ENCODE measurements around the gene HBG2.
"Not testable (repeated sequence)": the region's sequence is repeated elsewhere in the genome, so short reads cannot be mapped to it uniquely, and the experiment has no call there.

The HBG2 gene

DNA sequence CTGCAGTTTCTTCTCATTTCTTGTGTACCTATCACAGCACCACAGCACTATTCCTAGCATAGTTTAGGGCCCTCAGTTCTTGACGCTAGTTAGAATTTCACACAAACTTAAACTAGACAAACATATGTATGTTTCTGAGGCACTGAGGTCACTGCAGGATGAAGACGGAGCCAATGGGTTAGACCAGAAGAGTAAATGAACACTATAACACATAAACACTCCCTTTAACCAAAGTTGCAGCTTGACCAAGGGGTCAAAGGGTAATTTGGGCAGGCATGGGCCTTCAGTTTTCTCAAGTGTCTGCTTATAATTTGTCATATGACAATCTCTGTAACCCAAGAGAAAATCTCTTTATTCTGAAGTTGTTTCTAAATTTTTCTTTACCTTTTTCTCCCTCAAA, 28.0 kb upstream of the HBG2 start:
- no peak for DNase-seq (ENCODE audit: low read depth in 3 of 3, low spot score in 1 of 3)

DNA sequence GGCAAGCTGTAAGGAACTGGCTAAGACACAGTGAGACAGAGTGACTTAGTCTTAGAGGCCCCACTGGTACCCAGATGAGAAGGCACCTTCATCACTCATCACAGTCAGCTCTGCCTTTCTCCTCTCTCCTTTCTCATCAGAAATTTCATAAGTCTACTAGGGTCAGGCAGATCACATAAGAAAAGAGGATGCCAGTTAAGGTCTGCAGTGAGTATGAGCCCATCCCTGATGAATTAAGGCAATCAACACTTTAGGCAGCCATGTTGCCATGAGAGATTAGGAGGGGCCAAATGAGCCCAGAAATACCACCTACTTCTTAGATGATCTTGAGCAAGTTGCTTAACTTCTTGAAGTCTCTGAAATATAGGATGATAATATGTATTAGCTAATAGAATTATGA, 27.0 kb upstream of the HBG2 start:
- DNase-seq (ENCODE audit: low read depth in 3 of 3, low spot score in 1 of 3): no peak

DNA sequence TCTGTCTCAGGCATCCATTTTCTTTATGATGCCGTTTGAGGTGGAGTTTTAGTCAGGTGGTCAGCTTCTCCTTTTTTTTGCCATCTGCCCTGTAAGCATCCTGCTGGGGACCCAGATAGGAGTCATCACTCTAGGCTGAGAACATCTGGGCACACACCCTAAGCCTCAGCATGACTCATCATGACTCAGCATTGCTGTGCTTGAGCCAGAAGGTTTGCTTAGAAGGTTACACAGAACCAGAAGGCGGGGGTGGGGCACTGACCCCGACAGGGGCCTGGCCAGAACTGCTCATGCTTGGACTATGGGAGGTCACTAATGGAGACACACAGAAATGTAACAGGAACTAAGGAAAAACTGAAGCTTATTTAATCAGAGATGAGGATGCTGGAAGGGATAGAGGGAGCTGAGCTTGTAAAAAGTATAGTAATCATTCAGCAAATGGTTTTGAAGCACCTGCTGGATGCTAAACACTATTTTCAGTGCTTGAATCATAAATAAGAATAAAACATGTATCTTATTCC, 26.1 kb upstream of the HBG2 start:
- DNase-seq (ENCODE audit: low read depth in 3 of 3, low spot score in 1 of 3): no peak

DNA sequence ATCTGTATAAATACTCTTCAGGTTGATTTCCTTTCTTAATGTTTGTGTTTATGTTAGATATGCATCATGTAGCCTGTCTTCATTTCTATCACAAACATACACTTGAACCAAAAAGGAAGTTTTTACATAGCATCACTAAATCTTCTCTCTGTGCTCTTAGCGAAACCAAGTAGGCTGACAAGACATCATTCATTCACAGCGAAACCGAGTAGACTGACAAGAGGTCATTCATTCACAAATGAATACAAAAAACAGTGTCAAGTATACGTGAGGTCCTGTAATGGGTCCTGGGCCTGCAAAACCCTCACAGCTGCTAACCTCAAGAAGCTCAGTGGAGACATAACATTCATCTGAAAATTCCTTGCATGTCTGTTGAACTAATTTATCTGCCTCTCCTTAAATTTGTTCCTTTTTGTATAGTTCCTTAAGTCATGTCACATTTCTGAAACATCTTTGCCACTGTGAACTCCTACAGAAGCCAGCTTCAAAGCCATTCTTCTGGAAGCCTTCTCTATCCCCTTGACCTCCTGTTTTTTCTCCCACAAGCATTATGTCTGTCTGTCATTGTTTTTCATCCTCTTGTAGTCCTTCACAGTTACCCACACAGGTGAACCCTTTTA, 25.0 kb upstream of the HBG2 start:
- DNase-seq (ENCODE audit: low read depth in 3 of 3, low spot score in 1 of 3): no peak

DNA sequence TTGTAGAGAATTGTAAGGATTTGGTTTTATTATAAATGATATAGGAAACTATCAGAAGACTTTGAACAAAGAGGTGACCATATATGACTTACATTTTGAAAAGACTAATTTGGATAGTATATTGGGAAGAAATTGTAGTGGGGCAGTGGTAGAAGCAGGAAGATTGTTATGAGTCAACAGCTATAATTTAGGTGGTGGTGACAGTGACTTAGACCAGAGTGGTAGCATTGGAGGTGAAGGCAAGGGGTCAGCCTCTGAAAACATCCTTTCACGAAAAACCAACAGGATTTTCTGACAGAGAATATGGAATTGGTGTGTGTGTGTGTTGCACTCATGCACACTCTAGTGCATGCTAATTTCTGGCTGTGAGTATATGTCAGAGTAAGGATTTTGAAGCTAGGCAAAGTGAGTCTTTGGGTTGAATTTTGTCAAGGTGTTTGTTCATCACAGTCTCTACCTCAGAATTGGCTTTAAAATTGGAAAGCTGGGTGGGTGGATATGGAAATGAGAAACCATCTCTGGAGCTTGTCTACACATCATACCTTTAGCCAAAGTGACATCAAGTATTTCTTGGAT, 23.3 kb upstream of the HBG2 start:
- DNase-seq (ENCODE audit: low read depth in 3 of 3, low spot score in 1 of 3): no peak

DNA sequence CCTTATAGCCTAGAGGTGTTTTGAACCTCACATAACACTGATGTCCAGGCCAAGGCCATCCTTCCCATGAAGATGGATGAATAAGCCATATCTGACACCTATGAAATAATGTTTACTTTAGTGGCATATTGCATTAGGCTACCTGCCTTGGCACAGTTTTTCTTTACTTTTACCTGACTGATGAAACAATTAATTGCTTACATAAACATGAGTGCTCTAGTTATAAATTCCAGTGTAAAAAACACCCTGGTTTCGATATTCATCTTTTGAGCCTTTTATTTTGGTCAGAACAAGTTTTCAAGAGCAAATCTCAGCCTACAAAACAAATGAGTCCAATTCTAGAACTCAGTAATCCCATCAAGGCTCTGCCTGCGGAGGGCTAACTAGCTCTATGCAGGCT, 22.1 kb upstream of the HBG2 start:
- DNase-seq (ENCODE audit: low read depth in 3 of 3, low spot score in 1 of 3): no peak

DNA sequence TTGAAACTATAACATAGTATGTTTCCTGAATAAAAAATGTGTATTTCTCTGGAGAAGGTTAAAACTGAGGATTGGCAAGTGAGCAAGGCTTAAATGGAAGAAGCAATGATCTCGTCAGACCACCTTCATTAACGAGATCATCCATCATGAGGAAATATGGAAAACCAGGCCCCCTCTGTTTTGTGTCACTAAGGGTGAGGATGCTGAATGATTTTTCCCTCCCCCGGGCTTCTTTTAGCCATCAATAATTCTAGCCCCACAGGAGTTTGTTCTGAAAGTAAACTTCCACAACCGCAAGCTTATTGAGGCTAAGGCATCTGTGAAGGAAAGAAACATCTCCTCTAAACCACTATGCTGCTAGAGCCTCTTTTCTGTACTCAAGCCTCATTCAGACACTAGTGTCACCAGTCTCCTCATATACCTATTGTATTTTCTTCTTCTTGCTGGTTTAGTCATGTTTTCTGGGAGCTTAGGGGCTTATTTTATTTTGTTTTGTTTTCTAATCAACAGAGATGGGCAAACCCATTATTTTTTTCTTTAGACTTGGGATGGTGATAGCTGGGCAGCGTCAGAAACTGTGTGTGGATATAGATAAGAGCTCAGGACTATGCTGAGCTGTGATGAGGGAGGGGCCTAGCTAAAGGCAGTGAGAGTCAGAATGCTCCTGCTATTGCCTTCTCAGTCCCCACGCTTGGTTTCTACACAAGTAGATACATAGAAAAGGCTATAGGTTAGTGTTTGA, 21.0 kb upstream of the HBG2 start:
- no peak for DNase-seq (ENCODE audit: low read depth in 3 of 3, low spot score in 1 of 3)

DNA sequence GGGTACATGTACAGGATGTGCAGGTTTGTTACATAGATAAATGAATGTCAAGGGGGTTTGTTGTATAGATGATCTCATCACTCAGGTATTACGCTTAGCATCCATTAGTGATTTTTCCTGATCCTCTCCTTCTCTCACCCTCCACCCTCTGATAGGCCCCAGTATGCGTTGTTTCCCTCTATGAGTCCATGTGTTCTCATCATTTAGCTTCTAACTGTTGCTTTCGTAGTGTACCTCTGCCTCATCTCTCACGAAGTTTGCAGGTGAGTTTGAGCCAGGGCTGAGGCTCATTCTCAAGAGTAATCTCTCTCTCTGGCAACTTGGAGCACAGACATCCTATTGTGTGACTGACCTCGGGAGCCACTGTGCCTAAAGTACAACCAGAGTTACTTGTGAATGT, 19.8 kb upstream of the HBG2 start:
- no peak for DNase-seq (ENCODE audit: low read depth in 3 of 3, low spot score in 1 of 3)

DNA sequence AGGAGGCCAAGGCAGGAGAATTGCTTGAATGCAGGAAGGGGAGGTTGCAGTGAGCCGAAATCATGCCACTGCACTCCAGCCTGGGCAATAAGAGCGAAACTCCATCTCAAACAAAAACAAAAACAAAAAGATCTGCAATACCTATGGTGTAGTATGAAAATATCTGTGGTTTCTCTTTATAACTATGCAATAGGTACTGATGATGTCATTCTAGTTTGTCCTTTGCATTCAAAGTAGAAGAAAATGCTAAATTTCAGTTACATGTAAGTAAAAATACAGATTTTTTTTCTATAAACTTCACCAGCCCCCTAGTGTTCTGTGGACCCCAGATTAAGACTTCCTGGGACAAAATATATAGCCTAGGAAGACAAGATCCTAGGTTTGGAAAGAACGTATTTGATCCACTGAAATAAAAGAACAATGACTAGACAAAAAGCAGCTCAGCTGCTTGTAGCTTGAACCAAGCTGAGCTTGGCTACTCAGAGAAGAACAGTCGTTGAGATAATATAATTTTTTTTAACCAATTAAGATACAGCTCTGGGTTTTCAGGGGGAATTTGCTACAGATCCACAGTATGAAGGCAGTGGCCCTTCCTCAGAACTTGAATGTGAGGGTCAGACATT, 17.9 kb upstream of the HBG2 start:
- DNase-seq (ENCODE audit: low read depth in 3 of 3, low spot score in 1 of 3): no peak

DNA sequence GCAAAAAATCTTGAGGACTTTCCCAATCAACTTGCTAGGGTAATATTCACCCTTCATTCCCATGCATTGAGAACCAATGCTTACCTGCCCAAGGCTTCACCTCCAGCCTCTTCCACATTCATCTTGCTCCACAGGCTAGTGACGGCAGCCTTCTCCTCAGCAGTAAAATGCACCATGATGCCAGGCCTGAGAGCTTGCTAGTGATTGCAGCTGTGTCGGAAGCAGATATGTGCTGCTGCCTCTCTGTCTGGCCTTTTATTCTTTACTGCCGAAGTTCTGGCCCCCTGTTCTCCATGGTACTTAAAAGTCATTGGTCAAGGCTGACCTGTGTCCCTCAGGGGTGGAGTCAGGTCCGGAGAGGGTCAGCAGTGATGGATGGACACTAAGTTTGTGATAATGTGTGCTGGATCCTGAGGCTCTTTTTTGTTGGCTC, 15.2 kb upstream of the HBG2 start, which contains the start of gene HBE1:
TSS of gene HBE1 (minus strand) at position 231 of the 433 bp plus-strand sequence. CDS start at position 176, 55 bp downstream.
- DNase-seq (ENCODE audit: low read depth in 3 of 3, low spot score in 1 of 3): no peak

DNA sequence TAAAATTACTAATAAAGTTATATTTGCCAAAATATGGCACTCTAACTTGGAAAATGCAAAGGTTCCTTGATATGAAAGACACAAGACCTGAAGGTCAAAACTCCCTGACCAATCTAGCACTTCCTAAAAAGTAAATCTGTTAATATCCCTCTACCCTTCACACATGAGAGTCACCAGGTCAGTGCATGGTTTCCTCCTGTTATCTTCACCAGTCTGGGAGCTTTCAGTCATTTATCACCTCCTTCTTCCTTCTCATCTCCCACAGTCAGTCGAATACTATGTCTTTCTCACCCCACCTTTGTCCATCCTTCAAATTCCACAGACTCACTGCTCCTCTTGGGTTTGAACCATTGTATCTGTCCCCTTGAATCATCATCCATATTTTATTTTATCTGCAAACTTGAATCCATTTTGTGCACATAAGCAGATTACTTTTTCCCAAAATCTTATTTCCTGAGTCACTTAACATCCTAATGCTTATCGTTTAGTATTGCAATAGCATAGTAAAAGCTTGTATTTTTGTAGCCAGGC, 12.5 kb upstream of the HBG2 start:
- no peak for DNase-seq (ENCODE audit: low read depth in 3 of 3, low spot score in 1 of 3)

DNA sequence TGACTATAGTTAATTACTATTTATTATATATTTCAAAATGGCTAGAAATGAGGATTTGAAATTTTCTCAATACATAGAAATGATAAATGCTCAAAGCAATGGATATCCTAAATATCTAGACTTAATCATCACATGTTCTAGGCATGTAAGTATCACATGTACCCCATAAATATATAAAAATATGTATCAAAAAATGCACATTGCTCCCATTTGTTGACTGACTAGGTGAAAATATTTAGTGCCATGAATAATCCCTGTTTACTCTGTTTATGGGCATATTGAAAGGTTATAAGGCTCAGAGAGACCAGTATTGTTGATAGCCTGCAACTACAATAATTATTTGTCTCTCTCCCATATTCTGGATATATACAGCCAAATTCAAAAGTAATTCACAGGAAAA, 12.0 kb upstream of the HBG2 start:
- DNase-seq (ENCODE audit: low read depth in 3 of 3, low spot score in 1 of 3): no peak

DNA sequence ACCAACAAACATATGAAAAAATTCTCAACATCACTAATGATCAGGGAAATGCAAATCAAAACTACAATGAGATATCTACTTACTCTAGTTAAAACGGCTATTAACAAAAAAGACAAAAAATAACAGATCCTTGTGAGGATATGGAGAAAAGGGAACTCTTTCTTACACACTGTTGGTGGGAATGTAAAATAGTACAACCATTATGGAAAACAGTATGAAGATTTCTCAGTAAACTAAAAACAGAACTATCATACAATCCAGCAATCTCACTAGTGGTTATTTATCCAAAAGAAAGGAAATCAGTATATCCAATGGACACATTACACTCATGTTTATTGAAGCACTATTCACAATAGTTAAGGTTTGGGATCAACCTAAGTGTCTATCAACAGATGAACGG, 11.3 kb upstream of the HBG2 start:
- DNase-seq (ENCODE audit: low read depth in 3 of 3, low spot score in 1 of 3): no peak

DNA sequence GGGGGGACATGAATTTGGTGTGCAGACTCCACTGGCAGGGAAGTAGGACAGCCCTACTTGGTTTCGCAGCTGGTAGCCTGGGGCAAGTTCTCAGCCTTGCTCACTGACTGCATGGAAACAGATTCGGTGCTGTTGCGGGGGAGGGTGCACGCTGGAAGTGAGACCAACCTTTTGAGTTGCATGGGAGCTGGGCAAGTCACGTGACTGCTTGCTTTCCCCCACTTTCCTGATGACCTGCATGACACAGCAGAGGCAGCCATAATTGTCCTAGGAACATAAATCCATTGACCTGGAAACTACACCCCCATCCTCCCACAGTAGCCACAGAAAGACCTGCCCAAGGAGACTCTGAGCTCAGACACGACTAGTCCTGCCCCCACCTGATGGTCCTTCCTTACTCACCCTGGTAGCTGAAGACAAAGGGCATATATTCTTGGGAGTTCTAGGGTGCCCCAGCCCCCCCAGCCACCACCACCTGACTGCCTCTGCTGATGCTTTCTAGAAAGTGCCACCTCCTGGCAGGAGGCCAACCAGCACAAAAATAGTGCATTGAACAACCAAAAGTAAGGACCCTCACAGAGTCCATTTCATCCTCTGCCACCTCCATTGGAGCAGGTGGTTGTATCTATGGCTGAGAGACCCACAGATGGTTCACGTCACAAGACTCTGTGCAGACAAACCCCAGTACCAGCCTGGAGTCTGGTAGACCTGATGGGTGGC, 4.1 kb upstream of the HBG2 start:
- no peak for DNase-seq (ENCODE audit: low read depth in 3 of 3, low spot score in 1 of 3)

DNA sequence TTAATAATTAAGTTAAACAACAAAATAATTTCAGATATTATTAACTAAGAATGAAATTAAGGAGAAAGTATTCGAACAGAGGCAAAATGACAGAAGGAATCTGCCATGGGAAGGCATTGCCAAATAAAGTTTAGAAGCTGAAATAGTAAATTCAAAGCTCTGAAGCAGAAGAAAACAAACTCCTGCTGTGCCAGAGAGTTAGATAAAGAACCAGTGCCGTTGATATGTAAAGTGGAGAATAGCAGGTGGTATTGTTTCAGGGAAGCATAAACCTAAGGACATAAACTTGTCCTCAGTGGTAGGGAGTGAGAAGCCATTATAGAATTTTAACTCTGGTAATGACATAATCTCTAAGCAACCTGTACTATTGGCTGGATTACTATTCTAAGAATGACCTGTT, 2.7 kb upstream of the HBG2 start:
- no peak for DNase-seq (ENCODE audit: low read depth in 3 of 3, low spot score in 1 of 3)

DNA sequence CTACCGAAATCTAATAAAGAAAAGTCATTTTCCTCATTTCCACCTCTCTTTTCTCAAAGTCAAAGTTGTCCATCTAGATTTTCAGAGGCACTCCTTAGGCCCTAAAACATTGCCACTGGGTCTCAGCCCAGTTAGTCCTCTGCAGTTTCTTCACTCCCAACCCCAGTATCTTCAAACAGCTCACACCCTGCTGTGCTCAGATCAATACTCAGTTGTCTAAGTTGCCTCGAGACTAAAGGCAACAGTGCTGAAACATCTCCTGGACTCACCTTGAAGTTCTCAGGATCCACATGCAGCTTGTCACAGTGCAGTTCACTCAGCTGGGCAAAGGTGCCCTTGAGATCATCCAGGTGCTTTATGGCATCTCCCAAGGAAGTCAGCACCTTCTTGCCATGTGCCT, 558 bp downstream of the HBG2 start:
- DNase-seq (ENCODE audit: low read depth in 3 of 3, low spot score in 1 of 3): not testable (repeated sequence)

DNA sequence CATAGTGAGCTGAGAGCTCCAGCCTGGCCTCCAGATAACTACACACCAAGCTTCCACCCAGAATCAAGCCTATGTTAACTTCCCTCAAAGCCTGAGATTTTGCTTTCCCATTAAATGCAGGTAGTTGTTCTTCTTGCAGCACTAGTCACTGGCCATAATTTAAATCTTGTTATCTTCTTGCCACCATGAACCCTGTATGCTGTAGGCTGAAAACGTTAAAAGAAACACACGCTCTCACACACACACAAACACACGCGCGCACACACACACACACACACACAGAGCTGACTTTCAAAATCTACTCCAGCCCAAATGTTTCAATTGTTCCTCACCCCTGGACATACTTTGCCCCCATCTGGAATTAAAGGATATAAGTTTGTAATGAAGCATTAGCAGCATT, 1.1 kb downstream of the HBG2 start:
- not testable (repeated sequence) for DNase-seq (ENCODE audit: low read depth in 3 of 3, low spot score in 1 of 3)

DNA sequence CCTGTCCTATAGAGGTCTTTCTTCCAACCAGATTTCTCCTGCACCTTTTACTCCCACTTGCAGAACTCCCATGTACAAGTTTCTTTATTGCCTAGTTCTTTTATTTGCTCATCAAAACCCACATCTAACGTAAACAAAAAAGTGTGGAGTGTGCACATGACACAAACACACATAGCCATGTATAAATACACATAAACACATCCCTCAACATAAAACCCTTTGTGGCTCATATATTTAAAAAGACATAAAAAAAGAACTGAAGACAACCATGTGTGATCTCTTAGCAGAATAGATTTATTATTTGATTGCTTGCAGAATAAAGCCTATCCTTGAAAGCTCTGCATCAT, 1.7 kb downstream of the HBG2 start:
- DNase-seq (ENCODE audit: low read depth in 3 of 3, low spot score in 1 of 3): no peak

DNA sequence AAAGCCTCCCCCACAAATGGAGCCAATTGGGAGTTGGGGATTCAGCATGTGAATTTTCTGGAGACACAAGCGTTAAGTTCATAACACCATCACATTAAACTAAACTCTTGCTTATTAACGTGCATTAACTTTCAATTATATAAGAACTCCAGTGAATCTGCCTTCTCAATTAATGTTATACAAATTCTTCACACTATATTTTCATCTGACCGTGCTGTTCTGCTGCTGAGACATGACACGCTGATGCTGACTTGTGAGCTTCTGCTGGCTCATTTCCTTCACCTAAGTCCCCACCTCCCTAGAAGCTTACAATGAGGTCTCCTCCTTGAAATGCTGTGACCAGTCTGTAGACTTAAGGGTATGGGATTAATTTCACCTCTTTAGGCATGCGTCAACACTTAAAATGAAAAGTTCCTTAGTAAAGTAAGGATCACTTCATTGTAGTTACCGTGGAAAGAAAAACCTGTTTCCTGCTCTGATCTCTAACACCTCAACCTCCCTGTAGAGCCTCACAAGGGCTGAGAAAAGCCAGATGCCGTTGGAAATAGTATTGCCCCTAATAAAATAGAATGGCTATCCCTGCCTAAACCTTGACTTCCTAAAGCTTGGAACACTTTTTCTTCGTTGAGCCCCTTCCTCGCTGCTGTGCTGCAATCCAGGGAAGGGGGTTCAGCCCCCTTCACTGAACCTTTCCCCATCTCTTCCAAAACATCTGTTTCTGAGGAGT, 2.2 kb downstream of the HBG2 start:
- DNase-seq (ENCODE audit: low read depth in 3 of 3, low spot score in 1 of 3): no peak

DNA sequence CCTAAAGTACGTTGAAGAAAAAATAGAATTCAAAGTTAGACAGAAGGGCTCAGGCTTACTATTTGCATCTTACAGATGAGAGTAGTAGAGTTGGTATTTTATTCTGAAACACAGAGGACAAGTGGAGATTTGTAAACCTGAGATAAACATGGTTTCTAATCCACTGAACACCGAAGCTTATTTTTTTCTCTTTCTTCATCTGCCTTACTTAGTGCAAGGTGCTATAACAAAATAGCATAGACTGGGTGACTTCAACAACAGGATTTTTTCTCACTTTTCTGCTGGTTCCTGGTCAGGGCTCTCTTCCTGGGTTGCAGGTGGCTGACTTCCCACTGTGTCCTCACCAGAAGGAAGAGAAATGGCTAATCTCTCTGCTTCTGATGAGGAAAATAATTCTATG, 2.8 kb downstream of the HBG2 start:
- no peak for DNase-seq (ENCODE audit: low read depth in 3 of 3, low spot score in 1 of 3)

Data from stimulated activated CD4-positive, alpha-beta T cell treated with anti-CD3 and anti-CD28 coated beads, TNF-alpha, amount 100 ng/mL, for 1 hour (primary cell).